VCaP (cell line): Measurements from ENCODE around the gene KDM4B.

Experiments
- H3K27ac ChIP-seq: fragments of 450-650 bp; 2 replicates; pipeline ENCODE4 v1.5.1; 2017
- TF ChIP-seq, protein P1 (sequence below): fragments of 450-650 bp; conservative IDR thresholded peaks from 2 replicates; pipeline ENCODE4 v1.5.1; 2017; ENCODE audit warnings: mild to moderate bottlenecking, moderate library complexity

The KDM4B gene

DNA sequence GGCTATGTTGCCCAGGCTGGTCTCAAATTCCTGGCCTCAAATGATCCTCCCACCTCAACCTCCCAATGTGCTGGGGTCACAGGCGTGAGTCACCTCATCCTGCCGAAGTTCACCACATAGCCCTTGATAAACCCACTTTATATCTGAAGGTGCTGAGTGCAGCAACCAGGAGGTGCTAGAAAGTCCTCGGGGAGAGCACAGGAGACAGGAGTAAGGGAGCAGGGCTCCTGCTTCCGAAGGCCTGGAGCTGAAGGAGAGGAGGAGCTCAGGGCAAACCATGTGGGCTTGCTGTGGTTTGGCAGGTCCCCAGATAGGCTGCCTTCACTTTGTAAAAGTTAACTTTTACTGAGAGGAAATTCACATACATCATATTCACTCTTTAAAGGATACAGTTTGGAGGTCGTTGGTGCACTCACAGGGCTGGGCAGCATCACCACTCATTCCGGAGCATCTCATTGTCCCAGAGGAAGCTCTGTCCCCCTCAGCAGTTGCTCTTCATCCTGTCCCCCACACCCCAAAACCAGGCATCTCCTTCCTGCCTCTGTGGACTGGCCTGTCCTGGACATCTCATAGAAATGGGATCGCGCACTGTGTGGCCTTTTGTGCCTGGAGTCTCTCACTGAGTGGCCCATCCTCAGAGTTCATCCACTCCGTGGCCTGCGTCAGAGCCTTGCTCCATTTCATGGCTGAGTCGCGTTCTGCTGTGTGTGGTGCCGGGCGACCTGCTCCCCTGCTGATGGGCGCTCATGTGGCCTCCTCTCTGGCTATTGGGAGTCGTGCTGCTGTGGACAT is 49.5 kb downstream of the KDM4B start:
- H3K27ac ChIP-seq: peak overlapping the region; percentile 27; the same call in 1 of the 2 replicates
- TF ChIP-seq, protein P1, sequence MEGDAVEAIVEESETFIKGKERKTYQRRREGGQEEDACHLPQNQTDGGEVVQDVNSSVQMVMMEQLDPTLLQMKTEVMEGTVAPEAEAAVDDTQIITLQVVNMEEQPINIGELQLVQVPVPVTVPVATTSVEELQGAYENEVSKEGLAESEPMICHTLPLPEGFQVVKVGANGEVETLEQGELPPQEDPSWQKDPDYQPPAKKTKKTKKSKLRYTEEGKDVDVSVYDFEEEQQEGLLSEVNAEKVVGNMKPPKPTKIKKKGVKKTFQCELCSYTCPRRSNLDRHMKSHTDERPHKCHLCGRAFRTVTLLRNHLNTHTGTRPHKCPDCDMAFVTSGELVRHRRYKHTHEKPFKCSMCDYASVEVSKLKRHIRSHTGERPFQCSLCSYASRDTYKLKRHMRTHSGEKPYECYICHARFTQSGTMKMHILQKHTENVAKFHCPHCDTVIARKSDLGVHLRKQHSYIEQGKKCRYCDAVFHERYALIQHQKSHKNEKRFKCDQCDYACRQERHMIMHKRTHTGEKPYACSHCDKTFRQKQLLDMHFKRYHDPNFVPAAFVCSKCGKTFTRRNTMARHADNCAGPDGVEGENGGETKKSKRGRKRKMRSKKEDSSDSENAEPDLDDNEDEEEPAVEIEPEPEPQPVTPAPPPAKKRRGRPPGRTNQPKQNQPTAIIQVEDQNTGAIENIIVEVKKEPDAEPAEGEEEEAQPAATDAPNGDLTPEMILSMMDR: no peak

DNA sequence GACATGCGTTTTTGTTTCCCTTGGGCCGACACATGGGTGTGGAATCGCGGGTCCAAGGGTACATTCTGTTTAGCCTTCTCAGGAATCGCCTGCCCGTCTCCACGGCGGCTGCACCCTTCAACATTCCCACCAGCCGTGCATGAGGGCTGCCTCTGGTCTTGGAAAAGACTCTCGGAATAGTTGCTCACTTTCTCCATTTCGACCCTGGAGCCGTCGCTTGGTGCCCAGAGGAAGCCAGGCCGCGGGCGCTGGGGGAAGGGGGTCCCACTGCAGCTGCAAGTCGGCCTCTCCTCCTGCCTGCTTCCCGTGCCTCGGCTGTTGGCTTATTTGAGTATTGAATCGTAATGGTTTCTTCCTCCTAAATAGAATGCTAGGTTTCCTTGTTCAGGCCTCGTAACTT is 51.5 kb downstream of the KDM4B start:
- no peak overlapping the region for H3K27ac ChIP-seq
- TF ChIP-seq, protein P1: no peak

DNA sequence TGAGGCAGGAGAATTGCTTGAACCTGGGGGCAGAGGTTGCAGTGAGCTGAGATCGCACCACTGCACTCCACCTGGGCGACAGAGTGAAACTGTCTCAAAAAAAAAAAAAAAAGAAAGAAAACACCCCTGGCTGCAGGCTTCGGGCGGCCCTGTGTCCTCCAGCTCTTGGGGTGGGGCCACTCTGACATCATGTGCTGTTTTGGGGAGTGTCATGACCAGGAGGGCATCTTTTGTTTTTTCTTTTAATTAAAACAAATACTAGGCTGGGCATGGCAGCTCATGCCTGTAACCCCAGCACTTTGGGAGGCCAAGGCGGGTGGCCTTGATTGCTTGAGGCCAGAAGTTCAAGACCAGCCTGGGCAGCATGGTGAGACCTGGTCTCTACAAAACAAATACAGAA is 52.1 kb downstream of the KDM4B start:
- TF ChIP-seq, protein P1: no peak
- H3K27ac ChIP-seq: no peak overlapping the region

DNA sequence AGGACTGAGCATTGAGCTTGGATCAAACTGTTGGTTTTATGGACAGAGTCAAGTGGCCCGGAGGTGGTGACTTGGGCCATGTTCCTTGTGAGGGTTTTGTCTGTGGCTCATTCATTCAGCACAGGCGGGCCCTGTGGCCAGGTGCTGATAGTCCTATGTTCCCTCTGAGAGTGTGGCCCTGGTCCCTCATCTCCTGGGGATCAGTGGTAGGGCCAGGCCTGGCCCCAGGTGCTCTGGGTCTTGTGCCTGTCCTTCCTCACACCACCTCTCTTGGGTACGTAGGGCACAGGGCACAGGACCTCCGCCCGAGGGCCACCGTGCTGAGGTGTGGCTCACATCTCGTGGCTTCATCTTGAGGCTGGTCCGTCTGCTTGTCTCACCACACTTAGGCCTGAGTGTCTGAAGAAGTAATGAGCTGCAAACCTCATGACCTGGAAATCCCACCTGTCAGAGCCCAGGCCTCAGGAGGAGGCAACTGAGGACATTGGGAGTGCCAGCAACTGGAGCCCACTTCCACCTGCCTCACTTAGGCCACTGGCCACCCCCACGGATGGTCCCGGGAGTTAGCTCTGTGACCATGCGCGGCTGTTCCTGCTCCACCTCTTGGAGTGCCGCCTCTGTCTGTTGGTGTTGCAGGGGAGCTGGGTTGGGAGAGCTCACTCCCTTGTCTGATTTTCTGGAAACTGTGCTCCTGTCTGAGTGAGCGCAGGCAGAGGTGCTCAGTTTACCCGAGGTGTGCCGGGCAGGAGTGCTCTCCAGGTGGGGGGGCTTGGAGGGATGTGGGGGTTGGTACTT is 53.4 kb downstream of the KDM4B start:
- H3K27ac ChIP-seq: peak overlapping the region; percentile 83
- TF ChIP-seq, protein P1: no peak

- H3K27ac ChIP-seq: peak overlapping the region; percentile 83
- TF ChIP-seq, protein P1: no peak
These were observed 54.2 kb downstream of the KDM4B start for GRCh38 chr19:5023128-5023571.

- TF ChIP-seq, protein P1: no peak
- H3K27ac ChIP-seq: peak overlapping the region; percentile 83
These were observed 55.4 kb downstream of the KDM4B start for GRCh38 chr19:5024282-5024681.

- TF ChIP-seq, protein P1: no peak
- H3K27ac ChIP-seq: peak overlapping the region; percentile 60; the same call in 1 of the 2 replicates
These were observed 56.1 kb downstream of the KDM4B start for GRCh38 chr19:5025027-5025426.
